Ovary (tissue), 3 donors: ENCODE measurements around the gene NCS1.

Experiments used
- CTCF ChIP-seq, 3 donors: fragments of 450-650 bp in 2 of 3; fragments of 200-600 bp in 1 of 3; IDR thresholded peaks; one replicate each; pipeline versions ENCODE4 v1.5.1 to v1.8.0; 2016 to 2022; ENCODE audit warnings: antibody characterized with exemption in 3 of 3, mild to moderate bottlenecking in 1 of 3
- EP300 ChIP-seq: sonication (generic); formaldehyde crosslinking; IDR thresholded peaks from one replicate; pipeline ENCODE4 v1.6.1; 2017; ENCODE audit warnings: antibody characterized with exemption
- POLR2A ChIP-seq: fragments of 450-650 bp; IDR thresholded peaks from one replicate; pipeline ENCODE4 v1.6.1; 2017; ENCODE audit warnings: antibody characterized with exemption, mild to moderate bottlenecking, moderate library complexity
- donor health status: DM: no; HTN: no; CAD: no.

GRCh38 chr9:130197888-130198287, 25.7 kb downstream of the NCS1 start:
- TF ChIP-seq CTCF (IDR thresholded peaks at IDR 0.05) (no peak), POLR2A (no peak), EP300 (no peak)
